HT1080 (cell line): ENCODE data around the gene MBOAT2. TPM values are rescaled to one million over a fixed set of nuclear protein-coding genes. Genes with fewer than 3 reads are reported as not detected.
"Not testable (repeated sequence)": the region's sequence is repeated elsewhere in the genome, so short reads cannot be mapped to it uniquely, and the experiment has no call there.

Source experiments
- DNase-seq: peaks from one replicate; pipeline ENCODE4 v3.0.0-alpha.2; 2015; ENCODE audit warnings: low read depth
- total RNA-seq: library from RNA; depleted of rRNA; stranded (reverse); fragments of >200 nt; shearing (Covaris generic); gene quantifications from 2 replicates; pipeline ENCODE4 v1.2.3, GENCODE V29; 2014

MBOAT2 gene
- total RNA-seq, 1 experiment from 2014 or later: 26.4 TPM

DNA sequence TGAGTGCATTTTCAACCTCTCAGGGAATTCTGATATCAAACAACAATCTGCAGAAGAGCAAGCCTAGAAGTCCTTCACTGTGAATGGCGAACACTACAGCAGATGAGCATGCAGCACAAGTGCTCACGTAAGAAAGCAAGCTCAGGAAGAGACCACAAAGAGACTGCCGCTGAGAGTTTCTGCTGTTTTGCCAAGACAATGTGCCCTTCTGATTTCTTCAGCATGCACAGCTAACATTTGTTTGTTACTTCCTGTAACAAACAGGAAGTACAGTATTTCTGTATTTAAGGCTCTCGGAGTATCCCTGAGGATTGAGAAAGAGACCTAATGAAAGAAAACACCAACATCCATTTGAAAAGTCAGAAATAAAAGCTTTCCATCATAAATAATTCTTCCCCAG is 45.9 kb downstream of the MBOAT2 start:
- DNase-seq: no peak

DNA sequence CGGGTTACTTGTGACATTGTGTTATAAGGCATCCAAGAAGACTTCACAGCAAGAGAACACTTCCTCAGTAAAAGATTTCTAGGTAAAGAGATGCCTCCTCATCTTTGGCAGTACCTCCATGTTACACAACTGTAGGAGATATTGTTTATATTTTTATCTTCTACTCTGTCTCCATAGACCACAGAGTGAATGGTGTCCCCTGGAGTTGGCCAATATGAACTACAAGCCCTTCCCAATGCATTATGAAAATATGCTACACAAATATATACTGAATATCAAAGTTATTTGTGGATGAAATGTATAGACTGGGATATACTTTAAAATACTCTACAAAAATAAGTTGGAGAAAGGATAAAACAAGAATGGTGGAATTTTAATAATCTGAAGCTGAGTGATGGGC is 46.7 kb downstream of the MBOAT2 start:
- no peak for DNase-seq

DNA sequence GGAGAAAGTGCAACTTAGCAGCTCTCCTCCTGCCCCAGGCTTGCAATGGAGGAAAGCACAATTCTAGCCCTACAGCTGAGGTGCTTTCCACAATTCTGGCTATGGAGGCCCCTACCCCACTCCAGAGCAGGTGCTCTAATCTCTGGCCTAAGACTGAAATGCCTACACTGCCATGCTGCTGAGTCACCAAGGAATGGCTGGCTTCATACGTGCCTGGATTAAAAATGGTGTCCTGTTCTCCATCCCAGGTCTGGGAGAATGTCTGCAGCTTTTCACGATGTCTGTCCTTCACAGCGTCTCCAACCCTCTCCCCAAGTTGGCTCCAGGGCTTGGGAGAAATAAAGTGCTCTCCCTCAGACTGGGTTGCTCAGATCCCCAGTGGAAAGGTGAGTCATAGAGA is 48.5 kb downstream of the MBOAT2 start:
- no peak for DNase-seq

DNA sequence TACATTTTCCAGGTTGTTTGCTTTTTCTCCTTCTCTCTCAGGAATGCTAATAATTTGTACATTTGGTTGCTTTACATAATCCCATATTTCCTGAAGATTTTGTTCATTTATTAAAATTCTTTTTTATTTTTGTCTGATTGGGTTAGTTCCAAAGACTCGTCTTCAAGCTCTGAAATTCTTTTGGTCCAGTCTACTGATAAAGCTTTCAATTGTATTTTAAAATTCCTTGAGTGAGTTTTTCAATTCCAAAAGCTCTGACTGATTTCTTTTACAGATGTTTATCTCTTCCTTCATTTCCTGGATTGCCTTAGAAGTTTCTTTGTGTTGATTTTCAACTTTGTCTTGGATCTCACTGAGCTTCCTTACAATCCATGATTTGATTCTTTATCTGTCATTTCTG is 50.0 kb downstream of the MBOAT2 start:
- no peak for DNase-seq

DNA sequence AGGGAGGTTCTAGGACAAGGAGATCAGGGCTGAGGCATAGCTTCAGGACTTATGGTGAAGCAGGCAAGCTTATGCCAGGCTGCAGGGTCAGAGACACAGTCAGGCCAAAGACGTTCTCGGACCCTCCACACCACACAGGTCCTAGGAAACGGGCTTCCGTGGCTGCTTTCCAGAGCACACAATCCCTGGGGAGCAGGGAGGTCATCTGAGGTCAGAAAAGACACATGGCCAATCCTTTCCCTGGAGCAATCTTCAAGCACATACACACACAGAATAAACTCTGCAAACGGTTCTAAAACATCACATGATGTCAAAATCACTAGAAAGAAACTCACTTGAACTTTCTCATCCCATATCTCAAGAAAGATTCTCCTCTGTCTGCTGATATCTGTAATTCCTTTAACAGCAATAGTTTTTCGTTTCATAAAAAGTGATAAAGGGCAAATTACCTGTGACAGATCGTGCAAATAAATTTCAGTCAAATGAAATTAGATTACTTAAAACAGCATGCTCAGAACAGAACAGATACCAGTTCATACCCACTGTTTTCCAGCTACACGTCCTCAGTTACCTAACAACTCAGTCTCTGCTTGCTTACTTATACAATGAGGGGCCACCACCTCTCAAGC is 63.9 kb downstream of the MBOAT2 start:
- DNase-seq: no peak

DNA sequence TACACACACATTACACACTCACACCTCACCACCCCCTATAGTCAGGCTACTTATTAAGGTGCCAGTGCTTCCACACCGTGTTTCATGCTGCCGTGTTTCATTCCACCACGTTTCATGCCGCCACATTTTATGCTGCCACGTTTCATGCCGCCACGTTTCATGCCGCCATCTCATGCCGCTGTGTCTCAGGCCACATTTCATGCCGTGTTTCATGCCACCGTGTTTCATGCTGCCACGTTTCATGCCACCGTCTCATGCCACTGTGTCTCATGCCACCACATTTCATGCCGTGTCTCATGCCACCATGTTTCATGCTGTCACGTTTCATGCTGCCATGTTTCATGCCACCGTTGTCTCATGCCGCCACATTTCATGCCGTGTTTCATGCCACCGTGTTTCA is 65.1 kb downstream of the MBOAT2 start:
- no peak for DNase-seq

DNA sequence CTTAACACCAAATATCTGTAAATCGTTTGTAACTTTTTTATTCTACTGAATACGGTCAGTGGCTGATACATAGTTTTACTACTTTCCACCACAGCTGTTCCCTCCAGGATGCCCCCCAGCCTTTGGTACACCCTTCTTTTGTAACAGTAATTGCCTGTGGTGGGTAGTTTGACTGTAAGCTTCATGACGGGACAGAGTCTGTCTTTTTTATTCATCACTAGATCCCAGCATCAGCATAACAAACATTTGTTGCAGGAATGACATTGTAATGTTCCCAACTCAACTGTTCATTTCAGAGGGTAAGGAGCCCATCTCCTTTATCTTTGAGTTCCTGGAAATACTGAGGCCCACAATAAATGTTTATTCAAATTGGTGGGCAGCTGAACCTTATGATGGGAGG is 67.5 kb downstream of the MBOAT2 start:
- DNase-seq: no peak

DNA sequence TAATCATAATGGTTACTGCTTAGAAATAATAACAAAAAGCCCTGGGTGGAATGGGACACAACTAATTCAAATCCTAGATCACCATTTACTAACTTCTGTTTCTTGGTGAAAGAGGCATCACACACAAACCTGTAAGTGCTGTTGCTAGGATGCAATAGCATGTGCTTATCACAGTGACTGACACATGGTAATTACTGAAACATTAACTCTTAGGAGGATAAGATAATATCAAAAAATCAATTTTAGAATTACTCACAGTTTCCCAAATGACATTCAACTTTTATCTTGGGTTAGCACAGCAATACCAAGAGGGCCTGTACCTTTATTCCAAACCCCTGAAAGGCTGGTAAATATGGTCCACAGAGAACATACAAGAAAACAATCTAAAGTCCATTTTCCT is 69.1 kb downstream of the MBOAT2 start:
- DNase-seq: no peak

DNA sequence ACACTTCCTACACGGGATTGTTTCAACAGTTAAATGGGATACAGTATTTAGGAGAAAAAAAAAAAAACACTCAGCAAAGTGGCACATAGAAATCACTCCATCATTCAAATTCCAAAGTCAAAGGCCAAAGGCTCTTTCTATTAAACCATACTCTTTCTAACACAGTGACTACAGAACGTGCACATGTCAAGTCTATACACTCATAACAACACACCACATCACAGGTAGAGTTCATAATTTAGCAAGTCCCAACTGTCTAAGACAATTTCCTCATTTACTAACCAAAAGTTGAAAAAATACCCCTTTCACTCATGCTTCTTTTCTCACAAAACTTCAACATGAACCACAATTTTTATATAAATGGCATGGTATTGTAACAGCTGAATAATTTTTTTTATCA is 70.8 kb downstream of the MBOAT2 start:
- no peak for DNase-seq

DNA sequence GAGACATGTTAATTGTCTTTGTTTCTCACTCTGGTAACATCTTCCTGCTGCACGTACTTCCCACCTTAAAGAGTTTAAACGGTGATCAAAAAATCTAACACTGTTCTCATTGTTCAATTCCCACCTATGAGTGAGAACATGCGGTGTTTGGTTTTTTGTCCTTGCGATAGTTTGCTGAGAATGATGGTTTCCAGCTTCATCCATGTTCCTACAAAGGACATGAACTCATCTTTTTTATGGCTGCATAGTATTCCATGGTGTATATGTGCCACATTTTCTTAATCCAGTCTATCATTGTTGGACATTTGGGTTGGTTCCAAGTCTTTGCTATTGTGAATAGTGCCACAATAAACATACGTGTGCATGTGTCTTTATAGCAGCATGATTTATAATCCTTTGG is 73.3 kb downstream of the MBOAT2 start:
- DNase-seq: not testable (repeated sequence)

DNA sequence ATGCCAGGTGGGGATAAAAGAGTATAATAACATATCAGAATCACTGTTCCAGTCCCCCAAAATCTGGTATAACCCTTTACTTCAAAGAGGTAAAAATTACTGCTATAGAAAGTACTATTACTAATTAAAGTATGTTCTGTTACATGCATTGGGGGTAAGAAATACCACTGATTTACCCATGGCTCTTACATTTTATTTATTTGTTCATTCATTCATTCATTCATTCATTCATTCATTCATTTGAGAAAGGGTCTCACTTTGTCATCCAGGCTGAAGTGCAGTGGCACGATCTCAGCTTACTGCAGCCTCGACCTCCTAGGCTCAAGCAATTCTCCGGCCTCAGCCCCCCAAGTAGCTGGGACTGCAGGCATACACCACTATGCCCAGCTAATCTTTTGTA is 74.4 kb downstream of the MBOAT2 start:
- DNase-seq: no peak

DNA sequence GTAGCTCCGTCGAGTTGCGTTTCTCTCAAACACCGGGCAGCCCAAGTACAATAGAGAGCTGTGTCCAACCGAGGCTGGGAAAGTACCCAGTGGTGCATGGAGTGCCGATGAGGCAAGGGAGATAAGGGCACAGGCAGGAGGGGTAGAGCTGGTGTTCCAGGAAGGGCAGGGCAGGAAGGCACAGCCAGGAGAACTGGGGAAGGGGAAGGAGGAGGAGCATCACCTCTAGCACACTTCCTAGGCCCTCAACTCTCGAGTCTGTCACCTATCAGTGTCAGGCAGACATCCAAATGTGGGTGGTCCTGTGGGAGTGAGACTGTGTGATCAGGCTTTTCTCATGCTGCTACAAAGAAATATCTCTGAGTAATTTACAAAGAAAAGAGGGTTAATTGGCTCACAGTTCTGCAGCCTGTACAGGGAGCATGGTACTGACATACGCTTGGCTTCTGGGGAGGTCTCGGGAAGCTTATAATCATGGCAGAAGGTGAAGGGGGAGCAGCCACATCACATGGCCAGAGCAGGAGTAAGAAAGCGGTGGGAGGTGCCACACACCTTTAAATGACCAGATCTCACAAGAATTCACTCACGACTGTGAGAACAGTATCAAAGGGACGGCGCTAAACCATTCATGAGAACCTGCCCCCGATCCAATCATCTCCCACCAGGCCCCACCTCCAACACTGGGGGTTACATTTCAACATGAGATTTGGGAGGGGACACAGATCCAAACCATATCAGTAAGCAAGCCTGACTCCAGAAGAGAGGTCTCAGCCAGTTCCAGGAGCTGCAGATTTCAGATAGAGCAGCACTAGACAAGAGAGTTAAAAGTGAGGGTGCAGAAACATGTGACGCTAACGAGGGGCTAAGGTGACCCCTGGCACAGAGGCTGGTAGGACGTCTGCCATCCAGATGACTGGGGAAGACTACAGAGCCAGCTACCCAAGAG is 75.7 kb downstream of the MBOAT2 start:
- no peak for DNase-seq

DNA sequence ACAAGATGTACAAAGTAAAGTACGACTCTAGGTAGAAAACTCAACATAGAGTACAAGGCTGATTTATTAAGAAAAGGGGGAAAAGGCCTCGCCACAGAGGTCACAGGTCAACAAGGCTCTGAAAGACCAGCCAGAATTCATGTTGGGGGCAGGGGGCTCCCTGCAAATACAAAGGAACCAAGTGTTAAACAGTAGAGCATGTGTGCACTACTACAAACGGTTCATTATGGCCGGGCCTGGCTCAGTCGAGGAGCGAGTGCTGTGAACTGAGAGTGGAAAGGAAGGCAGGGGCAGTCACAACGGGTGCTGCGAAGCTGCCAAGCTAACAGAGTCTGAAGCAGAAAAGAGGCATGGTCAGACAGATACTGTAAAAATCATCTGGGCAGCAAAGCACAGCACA is 77.1 kb downstream of the MBOAT2 start:
- no peak for DNase-seq

DNA sequence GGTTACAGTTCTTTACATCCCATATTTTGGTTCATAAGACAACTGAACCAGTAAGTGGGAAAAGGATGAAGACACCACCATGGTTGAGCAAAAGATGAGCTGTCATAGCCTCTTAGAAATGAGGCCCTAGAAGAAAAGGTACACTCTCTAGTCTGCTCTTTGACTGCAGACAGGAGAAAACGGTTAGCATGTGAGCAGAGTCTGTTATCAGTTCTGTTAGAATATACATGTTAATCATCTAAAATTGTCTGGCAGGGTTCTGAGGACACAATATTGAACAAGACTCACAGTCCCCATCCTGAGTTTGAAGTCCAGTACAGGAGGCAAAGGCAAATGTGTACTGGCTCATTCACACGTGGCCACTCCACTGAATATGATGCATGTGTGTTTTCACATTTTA is 78.1 kb downstream of the MBOAT2 start:
- DNase-seq: no peak

DNA sequence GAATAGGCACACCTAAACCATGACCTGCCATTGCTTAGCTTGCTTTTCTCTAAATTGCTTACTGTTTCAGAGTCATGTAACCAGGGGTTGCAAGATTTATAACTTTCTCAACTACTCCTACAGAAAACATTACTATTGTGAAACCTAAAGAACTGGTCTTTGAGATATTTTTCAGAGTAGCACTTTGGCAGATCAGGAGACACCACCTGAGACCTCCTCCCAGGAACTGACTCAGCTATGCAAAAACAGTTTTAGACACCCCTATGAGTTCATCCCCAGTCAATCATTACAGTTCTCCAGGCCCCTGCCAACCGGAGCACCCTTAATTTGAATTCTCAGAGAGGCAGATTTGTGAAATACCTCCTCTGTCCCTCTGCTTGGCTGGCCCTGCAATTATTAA is 80.3 kb downstream of the MBOAT2 start:
- DNase-seq: no peak

DNA sequence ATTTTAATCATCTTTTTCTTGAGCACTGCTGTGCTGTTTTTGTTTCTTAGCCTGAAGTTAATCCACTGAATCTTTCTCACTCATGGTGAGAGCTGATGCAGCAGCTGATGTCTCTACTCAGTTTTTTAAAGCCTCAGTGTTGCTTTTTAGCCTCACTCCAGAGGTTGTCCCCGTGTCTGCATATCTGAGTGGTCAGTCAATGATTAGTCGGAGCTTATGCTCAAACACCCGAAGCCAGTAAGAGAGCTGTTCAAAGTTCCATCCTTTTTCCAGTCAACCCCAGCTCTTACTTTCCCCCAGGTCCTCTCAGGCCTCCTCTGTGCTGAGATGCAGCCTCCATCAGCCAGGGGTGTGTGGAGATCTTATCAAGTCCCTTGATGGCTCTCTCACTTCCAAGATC is 81.1 kb downstream of the MBOAT2 start:
- DNase-seq: no peak

DNA sequence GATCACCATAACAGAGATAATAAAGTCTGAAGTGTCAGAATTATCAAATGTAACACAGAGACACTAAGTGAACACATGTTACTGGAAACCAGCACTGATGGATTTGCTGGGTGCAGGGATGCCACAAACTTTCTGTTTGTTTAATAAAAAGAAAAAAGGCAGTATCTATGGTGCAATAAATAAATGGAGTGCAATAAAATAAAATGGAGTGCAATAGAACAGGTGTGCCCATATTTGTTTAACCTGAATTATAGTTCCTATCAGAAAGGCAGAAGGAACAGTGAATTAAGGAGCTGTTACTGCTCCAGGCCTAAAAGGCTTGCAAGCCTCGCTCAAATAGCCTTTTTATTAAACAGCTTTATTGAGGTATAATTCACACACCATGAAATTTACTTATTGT is 85.1 kb downstream of the MBOAT2 start:
- DNase-seq: no peak

DNA sequence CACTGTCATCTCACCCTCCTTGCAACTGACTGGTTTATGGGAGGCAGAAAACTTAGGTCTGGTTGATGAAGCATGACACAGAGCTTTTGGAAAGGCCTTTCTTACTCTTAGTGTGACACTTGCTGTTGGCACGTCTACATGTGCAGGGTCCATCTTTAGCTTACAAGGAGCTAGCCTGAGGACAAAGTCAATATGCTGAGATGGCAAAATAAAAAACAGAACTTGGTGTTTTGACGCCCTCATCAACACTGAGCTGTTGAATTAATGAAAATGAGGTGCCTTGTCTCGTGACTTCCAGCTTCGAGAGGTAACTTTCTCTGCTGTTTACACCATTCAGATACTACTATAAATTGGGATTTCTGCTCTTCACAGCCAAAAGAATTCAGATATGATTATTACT is 87.5 kb downstream of the MBOAT2 start:
- DNase-seq: no peak

DNA sequence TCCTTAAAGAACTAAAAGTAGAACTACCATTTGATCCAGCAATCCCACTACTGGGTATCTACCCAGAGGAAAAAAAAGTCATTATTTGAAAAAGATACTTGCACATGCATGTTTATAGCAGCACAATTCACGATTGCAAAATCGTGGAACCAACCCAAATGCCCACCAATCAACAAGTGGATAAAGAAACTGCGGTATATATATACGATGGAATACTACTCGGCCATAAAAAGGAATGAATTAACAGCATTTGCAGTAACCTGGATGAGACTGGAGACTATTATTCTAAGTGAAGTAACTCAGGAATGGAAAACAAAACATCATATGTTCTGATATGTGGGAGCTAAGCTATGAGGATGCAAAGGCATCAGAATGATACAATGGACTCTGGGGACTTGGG is 89.7 kb downstream of the MBOAT2 start:
- not testable (repeated sequence) for DNase-seq

DNA sequence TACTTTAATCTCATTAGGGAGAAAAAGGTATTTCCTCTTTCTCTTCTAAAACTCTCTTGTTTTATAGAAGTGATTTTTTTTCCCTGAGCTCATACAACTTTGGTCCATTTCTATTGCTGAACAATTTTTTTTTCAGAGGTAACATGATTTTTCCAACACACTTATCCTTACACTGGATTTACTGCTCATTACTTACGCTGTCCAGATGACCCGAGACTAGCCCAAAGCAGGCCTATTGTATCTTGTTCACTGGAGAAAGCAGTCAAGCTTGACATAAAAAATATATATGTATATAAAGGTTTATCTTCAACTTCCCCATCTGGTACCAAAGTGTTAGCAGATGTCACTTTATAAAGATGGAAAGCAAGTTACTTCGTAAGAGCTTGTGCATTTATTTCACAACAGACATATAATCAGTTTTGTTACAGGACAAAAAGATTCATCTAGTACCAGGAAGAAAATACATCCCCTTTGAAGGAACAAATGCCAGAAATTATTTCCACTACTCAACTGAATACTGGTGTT is 95.7 kb downstream of the MBOAT2 start:
- DNase-seq: no peak

DNA sequence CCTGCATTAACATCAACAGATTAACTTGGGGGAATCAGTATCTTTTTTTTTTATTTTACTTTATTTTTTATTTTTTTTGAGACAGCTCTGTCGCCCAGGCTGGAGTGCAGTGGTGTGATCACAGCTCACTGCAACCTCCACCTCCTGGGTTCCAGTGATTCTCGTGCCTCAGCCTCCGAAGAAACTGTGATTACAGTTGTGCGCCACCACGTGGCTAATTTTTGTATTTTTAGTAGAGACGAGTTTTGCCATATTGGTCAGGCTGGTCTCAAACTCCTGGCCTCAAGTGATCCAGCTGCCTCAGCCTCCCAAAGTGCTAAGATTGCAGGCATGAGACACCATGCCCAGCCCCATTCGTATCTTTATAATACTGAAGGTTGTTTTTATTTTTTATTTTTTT is 99.6 kb downstream of the MBOAT2 start:
- DNase-seq: not testable (repeated sequence)

DNA sequence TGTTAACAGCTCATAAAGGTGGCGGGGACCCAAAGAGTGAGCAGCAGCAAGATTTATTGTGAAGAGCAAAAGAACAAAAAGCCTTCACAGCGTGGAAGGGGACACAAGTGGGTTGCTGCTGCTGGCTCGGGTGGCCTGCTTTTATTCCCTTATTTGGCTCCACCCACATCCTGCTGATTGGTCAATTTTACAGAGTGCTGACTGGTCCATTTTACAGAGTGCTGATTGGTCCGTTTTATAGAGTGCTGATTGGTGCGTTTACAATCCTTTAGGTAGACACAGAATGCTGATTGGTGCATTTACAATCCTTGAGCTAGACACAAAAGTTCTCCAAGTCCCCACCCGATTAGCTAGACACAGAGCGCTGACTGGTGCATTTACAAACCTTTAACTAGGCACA is 100.7 kb downstream of the MBOAT2 start:
- not testable (repeated sequence) for DNase-seq

DNA sequence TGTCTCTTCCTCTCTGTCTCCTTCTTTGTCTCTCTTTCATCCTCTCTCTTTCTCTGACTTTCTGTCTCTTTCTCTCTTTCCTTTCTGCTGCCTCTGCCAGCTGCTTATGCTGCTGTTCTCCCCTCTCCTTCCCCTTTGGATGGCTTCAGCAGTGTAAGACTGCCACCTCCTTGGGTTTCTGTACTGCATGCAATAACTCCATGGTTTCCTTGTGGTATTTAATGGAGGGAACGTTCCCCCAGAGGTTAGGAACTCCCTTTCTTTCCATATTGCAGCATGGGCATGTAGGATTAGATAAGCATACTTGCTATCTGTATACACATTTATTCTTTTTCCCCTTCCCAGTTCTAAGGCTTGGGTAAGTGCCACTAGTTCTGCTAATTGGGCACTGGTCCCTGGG is 106.3 kb downstream of the MBOAT2 start:
- DNase-seq: not testable (repeated sequence)
